ENCODE data around the gene TMEM198. TPM values are rescaled to one million over a fixed set of nuclear protein-coding genes. Genes with fewer than 3 reads are reported as not detected.

Gene TMEM198
- total and polyA plus RNA-seq, 2 experiments from 2014 or later: 1.7 to 5.8 TPM

DNA sequence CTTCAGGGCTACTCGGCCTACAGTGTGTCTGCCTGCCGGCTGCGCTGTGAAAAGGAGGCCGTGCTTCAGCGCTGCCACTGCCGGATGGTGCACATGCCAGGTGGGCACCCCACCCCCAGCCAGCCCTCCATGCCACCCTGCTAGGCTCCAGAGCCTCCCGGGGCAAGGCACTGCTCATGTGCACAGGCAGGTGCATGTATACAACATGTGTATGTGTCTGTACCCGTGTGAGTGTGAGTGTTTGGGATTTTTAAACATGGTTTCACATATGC lies 11.5 kb upstream of the TMEM198 start:
- Histone ChIP-seq H3K9ac (no peak overlapping the region), H3K4me2 (ENCODE audit: unreplicated experiment) (no peak overlapping the region), H3K36me3 (ENCODE audit: low read depth) (no peaks in the 10 kb centered on the region), H2AFZ (no peak overlapping the region), H3K4me3 (no peak overlapping the region), H3K27ac (no peak overlapping the region), H3K9me3 (ENCODE audit: low read depth) (no peaks in the 10 kb centered on the region), H3K4me1 (ENCODE audit: insufficient read depth) (no peaks in the 10 kb centered on the region), H3K27me3 (replicated peaks; ENCODE audit: insufficient read depth) (peaks cover 19% of the 10 kb centered on the region; the same call in 1 of the 2 replicates), H3K79me2 (ENCODE audit: insufficient read depth) (no peaks in the 10 kb centered on the region), H4K20me1 (ENCODE audit: insufficient read depth) (no peaks in the 10 kb centered on the region), H3F3A (ENCODE audit: insufficient read depth) (no peaks in the 10 kb centered on the region), H3K9me2 (ENCODE audit: insufficient read depth) (no peaks in the 10 kb centered on the region)
- DNase-seq: no peak
- in situ Hi-C loops (cut with MboI): loop anchor here (5.0 kb wide), 1 partner anchor 130 kb away; no protein-coding TSS in a partner anchor
- TF ChIP-seq EZH2phosphoT487 (IDR thresholded peaks at IDR 0.05; ENCODE audit: insufficient read depth, low read depth) (no peak), EZH2 (IDR thresholded peaks at IDR 0.05; ENCODE audit: insufficient read depth, poor library complexity, severe bottlenecking) (no peak)
- 57 to 66% methylated on average over 8 of the region's 8 CpGs for WGBS, 2 experiments (ENCODE audit: low coverage in 1 of 2, low lambda C conversion rate in 2 of 2, missing lambda C conversion rate in 2 of 2)

DNA sequence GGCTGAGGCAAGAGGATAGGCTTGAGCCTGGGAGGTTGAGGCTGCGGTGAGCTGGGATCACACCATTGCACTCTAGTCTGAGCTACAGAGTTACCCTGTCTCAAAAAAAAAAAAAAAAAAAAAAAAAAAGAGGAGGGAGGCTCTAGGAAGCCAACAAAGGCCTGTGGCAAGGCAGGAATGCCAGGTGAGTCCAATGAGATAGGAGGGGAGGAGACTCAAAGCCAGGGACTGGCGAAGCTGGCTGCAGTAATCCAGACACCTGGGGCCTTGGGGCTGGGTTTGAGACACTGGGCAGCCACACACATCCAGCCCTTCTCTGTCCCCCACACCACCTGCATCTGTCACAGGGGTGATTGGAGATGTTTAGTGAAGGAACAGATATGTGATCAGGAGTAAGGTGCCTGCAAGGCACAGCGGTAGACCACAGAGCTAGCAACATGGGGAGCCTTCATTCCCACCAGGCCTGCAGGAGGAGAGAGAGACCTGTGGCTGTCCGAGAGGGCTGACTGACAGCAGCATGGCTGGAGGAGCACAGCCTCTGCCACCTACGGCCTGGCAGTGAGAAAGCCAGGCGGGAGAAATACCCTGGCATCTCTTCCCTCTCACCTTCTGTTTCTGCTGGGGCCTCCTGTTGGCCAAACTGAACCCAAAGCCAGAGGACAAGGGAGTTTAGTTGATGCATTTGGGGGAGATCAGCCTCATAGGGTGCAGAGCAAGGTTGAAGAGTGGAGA lies 9.7 kb upstream of the TMEM198 start:
- no peaks in the 10 kb centered on the region for H3K4me1 ChIP-seq (ENCODE audit: insufficient read depth)
- H3K27ac ChIP-seq: no peak overlapping the region
- no peaks in the 10 kb centered on the region for H3F3A ChIP-seq (ENCODE audit: insufficient read depth)
- H3K36me3 ChIP-seq (ENCODE audit: low read depth): no peaks in the 10 kb centered on the region
- H3K4me3 ChIP-seq: no peak overlapping the region
- H3K9me3 ChIP-seq (ENCODE audit: low read depth): no peaks in the 10 kb centered on the region
- DNase-seq: no peak
- no peaks in the 10 kb centered on the region for H3K79me2 ChIP-seq (ENCODE audit: insufficient read depth)
- H3K9ac ChIP-seq: no peak overlapping the region
- in situ Hi-C loops (cut with MboI): loop anchor here (5.0 kb wide), 1 partner anchor 132 kb away; no protein-coding TSS in a partner anchor
- 87 to 92% methylated on average over 6 of the region's 6 CpGs for WGBS, 2 experiments (ENCODE audit: low coverage in 1 of 2, low lambda C conversion rate in 2 of 2, missing lambda C conversion rate in 2 of 2)
- H3K27me3 ChIP-seq (replicated peaks; ENCODE audit: insufficient read depth): peaks cover 6% of the 10 kb centered on the region; the same call in 1 of the 2 replicates
- no peaks in the 10 kb centered on the region for H4K20me1 ChIP-seq (ENCODE audit: insufficient read depth)
- H3K9me2 ChIP-seq (ENCODE audit: insufficient read depth): no peaks in the 10 kb centered on the region
- H2AFZ ChIP-seq: no peak overlapping the region
- no peak for TF ChIP-seq EZH2phosphoT487 (IDR thresholded peaks at IDR 0.05; ENCODE audit: insufficient read depth, low read depth)
- no peak for TF ChIP-seq EZH2 (IDR thresholded peaks at IDR 0.05; ENCODE audit: insufficient read depth, poor library complexity, severe bottlenecking)
- no peak overlapping the region for H3K4me2 ChIP-seq (ENCODE audit: unreplicated experiment)

DNA sequence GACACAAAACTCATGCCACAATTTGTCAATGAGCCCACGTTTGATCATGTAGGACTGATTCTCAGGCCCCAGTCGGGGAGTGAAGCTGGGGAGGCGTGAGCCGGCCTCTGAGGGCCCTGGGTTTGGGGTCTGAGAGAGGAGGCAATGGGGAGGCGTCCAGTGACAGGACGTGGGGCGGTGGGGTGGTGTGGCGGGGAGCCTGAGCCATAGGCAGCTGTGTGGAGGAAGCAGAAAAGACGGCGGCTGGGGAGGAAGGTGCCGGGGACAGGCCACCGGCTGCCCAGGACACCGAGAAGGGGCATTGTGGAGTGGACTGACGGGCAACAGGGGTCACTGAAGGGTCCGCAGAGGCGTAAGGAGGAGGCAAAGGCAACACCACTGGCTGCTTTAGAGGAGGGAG lies 7.4 kb upstream of the TMEM198 start:
- no peak overlapping the region for H3K27ac ChIP-seq
- no peaks in the 10 kb centered on the region for H3K9me3 ChIP-seq (ENCODE audit: low read depth)
- no peak overlapping the region for H3K4me3 ChIP-seq
- H3K27me3 ChIP-seq (replicated peaks; ENCODE audit: insufficient read depth): no peaks in the 10 kb centered on the region
- no peaks in the 10 kb centered on the region for H3F3A ChIP-seq (ENCODE audit: insufficient read depth)
- H3K9me2 ChIP-seq (ENCODE audit: insufficient read depth): no peaks in the 10 kb centered on the region
- H3K36me3 ChIP-seq (ENCODE audit: low read depth): peaks cover 10% of the 10 kb centered on the region; the same call in 1 of the 2 replicates
- no peak for DNase-seq
- no peaks in the 10 kb centered on the region for H4K20me1 ChIP-seq (ENCODE audit: insufficient read depth)
- no peak overlapping the region for H3K4me2 ChIP-seq (ENCODE audit: unreplicated experiment)
- peaks cover 22% of the 10 kb centered on the region for H3K79me2 ChIP-seq (ENCODE audit: insufficient read depth)
- H2AFZ ChIP-seq: no peak overlapping the region
- in situ Hi-C loops (cut with MboI): no loop called here
- H3K4me1 ChIP-seq (ENCODE audit: insufficient read depth): no peaks in the 10 kb centered on the region
- no peak overlapping the region for H3K9ac ChIP-seq
- WGBS, 2 experiments (ENCODE audit: low coverage in 1 of 2, low lambda C conversion rate in 2 of 2, missing lambda C conversion rate in 2 of 2): 83 to 84% methylated on average over 11 to 16 of the region's 16 CpGs
- no peak for TF ChIP-seq EZH2phosphoT487 (IDR thresholded peaks at IDR 0.05; ENCODE audit: insufficient read depth, low read depth)
- no peak for TF ChIP-seq EZH2 (IDR thresholded peaks at IDR 0.05; ENCODE audit: insufficient read depth, poor library complexity, severe bottlenecking)

DNA sequence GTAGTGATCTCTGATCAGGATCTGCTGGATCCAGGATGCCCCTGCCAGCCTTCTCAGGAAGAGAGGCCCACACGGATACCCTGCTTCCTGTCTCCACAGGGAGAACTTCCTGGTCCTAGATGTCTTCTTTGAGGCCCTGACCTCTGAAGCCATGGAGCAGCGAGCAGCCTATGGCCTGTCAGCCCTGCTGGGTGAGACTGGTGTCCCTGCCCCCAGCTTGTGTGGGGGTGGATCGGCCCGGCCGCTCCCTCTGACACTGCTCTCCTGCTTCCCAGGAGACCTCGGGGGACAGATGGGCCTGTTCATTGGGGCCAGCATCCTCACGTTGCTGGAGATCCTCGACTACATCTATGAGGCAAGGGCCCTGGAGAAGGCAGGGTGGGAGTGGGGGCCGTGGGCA lies 6.9 kb upstream of the TMEM198 start:
- Histone ChIP-seq H3F3A (ENCODE audit: insufficient read depth) (peaks cover under 1% of the 10 kb centered on the region; the same call in 1 of the 2 replicates), H3K9me3 (ENCODE audit: low read depth) (no peaks in the 10 kb centered on the region), H2AFZ (no peak overlapping the region), H3K4me3 (no peak overlapping the region), H3K27ac (no peak overlapping the region), H3K79me2 (ENCODE audit: insufficient read depth) (peaks cover 27% of the 10 kb centered on the region), H3K9ac (no peak overlapping the region), H3K4me2 (ENCODE audit: unreplicated experiment) (no peak overlapping the region), H4K20me1 (ENCODE audit: insufficient read depth) (no peaks in the 10 kb centered on the region), H3K27me3 (replicated peaks; ENCODE audit: insufficient read depth) (no peaks in the 10 kb centered on the region), H3K4me1 (ENCODE audit: insufficient read depth) (no peaks in the 10 kb centered on the region), H3K9me2 (ENCODE audit: insufficient read depth) (no peaks in the 10 kb centered on the region), H3K36me3 (ENCODE audit: low read depth) (peaks cover 11% of the 10 kb centered on the region; the same call in 1 of the 2 replicates)
- WGBS, 2 experiments (ENCODE audit: low coverage in 1 of 2, low lambda C conversion rate in 2 of 2, missing lambda C conversion rate in 2 of 2): 51 to 55% methylated on average over 8 to 9 of the region's 9 CpGs
- in situ Hi-C loops (cut with MboI): no loop called here
- no peak for TF ChIP-seq EZH2phosphoT487 (IDR thresholded peaks at IDR 0.05; ENCODE audit: insufficient read depth, low read depth)
- no peak for TF ChIP-seq EZH2 (IDR thresholded peaks at IDR 0.05; ENCODE audit: insufficient read depth, poor library complexity, severe bottlenecking)
- DNase-seq: no peak

All from GM23248 (cell line).